Loucy (cell line): Measurements from ENCODE around the gene STK4.

ENCODE experiments used
- EZH2phosphoT487 ChIP-seq: fragments of 200-600 bp; IDR thresholded peaks from 2 replicates; pipeline ENCODE4 v1.6.1; 2018; ENCODE audit warnings: antibody characterized with exemption, mild to moderate bottlenecking, moderate library complexity, borderline replicate concordance
- TF ChIP-seq, protein P1 (sequence below): fragments of 200-600 bp; sonication (generic); conservative IDR thresholded peaks from 2 replicates; pipeline ENCODE4 v1.5.1; 2014; ENCODE audit warnings: mild to moderate bottlenecking, antibody characterized with exemption, low read length

GRCh38 chr20:44959082-44959637, 7.2 kb upstream of the STK4 start:
- TF ChIP-seq, protein P1, sequence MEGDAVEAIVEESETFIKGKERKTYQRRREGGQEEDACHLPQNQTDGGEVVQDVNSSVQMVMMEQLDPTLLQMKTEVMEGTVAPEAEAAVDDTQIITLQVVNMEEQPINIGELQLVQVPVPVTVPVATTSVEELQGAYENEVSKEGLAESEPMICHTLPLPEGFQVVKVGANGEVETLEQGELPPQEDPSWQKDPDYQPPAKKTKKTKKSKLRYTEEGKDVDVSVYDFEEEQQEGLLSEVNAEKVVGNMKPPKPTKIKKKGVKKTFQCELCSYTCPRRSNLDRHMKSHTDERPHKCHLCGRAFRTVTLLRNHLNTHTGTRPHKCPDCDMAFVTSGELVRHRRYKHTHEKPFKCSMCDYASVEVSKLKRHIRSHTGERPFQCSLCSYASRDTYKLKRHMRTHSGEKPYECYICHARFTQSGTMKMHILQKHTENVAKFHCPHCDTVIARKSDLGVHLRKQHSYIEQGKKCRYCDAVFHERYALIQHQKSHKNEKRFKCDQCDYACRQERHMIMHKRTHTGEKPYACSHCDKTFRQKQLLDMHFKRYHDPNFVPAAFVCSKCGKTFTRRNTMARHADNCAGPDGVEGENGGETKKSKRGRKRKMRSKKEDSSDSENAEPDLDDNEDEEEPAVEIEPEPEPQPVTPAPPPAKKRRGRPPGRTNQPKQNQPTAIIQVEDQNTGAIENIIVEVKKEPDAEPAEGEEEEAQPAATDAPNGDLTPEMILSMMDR = no peak
- no peak for TF ChIP-seq EZH2phosphoT487
